Measurements from ENCODE around the gene ZNF317.

DNA sequence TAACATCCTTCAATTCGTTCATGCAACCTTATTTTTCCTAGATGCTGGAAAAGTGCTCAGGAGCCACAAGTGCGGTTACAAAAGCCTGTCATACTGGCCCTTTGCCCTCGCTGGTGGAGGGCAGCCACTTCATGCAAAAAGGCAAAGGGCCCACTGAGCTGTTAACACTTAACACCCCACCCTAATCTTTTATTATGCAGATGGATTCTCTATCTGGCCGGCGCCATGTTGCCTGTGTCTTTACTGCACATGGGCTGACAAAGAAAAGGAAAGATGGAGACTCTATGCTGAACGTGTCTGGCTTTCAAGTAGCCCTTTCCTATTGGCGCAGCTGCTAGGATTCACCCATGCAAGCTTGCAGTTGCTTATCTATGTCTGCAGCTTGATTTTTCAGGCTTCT is 49.3 kb downstream of the ZNF317 start:
- no peak for TF ChIP-seq POLR2A (IDR thresholded peaks at IDR 0.05)
- TF ChIP-seq, protein P1, sequence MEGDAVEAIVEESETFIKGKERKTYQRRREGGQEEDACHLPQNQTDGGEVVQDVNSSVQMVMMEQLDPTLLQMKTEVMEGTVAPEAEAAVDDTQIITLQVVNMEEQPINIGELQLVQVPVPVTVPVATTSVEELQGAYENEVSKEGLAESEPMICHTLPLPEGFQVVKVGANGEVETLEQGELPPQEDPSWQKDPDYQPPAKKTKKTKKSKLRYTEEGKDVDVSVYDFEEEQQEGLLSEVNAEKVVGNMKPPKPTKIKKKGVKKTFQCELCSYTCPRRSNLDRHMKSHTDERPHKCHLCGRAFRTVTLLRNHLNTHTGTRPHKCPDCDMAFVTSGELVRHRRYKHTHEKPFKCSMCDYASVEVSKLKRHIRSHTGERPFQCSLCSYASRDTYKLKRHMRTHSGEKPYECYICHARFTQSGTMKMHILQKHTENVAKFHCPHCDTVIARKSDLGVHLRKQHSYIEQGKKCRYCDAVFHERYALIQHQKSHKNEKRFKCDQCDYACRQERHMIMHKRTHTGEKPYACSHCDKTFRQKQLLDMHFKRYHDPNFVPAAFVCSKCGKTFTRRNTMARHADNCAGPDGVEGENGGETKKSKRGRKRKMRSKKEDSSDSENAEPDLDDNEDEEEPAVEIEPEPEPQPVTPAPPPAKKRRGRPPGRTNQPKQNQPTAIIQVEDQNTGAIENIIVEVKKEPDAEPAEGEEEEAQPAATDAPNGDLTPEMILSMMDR (IDR thresholded peaks at IDR 0.05) = no peak

Measured in adrenal gland (tissue), 5 donors.